22Rv1 (cell line): Measurements from ENCODE around the gene VEPH1.

Experiments used
- H3K27ac ChIP-seq: fragments of 450-650 bp; 2 replicates; pipeline ENCODE4 v1.5.1; 2017
- ZFX ChIP-seq: fragments of 450-650 bp; IDR thresholded peaks from 2 replicates; pipeline ENCODE4 v1.6.1; 2017; ENCODE audit warnings: antibody characterized with exemption, borderline replicate concordance
- TF ChIP-seq, protein P1 (sequence below): fragments of 450-650 bp; IDR thresholded peaks from 2 replicates; pipeline ENCODE4 v1.5.1; 2017; ENCODE audit warnings: mild to moderate bottlenecking

Gene VEPH1

DNA sequence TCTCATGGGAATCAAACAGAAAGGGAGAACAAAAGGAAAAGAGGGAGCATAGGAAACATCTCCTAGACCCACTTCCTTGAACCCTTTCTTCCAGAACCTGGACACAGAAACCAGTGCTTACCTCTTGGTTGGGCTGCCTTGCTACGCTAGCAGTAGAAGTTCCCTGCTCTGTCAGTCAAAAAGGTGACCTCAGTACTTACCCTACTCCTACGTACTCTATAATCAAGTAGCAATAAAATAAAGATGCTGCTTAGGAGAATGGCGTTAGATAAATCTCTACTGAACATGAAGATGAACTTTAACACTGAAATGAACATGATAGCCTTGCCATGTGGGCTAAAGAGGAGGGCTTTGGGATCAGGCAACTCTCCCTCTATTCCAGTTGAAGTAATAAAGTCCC lies 7.4 kb downstream of the VEPH1 start:
- TF ChIP-seq, protein P1, sequence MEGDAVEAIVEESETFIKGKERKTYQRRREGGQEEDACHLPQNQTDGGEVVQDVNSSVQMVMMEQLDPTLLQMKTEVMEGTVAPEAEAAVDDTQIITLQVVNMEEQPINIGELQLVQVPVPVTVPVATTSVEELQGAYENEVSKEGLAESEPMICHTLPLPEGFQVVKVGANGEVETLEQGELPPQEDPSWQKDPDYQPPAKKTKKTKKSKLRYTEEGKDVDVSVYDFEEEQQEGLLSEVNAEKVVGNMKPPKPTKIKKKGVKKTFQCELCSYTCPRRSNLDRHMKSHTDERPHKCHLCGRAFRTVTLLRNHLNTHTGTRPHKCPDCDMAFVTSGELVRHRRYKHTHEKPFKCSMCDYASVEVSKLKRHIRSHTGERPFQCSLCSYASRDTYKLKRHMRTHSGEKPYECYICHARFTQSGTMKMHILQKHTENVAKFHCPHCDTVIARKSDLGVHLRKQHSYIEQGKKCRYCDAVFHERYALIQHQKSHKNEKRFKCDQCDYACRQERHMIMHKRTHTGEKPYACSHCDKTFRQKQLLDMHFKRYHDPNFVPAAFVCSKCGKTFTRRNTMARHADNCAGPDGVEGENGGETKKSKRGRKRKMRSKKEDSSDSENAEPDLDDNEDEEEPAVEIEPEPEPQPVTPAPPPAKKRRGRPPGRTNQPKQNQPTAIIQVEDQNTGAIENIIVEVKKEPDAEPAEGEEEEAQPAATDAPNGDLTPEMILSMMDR = no peak
- no peak for TF ChIP-seq ZFX
- no peak overlapping the region for H3K27ac ChIP-seq

DNA sequence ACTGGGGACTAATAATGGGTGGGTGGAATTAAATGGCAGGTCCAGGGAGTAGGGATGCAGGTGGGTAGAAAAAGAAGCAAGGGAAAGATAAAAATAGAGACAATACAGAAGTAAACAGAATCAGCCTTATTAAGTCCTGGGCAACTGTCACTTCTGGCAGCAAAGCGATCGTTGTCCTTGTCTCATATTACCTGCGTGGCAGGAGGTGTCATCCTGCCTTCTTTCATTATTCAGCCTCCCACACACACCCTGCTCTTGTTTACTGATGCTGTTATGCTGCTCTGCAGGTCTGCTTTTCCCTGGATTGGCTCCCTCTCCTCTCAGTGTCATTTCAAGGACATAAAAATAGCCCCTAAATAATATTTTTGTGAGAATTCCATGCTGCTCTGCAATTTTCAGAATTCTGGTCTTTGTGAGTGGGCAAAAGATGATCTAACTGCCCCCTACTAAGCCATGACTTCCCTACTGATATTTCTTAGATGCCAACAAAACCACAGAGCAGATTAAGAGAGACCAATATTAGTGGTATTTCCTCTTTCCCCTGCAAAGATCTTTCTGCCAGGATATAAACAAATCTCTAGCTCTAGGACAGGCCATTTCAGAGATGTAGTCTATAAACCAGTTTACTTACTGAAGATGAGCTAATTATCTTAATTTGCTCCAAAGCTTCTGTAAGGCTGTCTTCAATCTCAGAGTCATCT lies 8.5 kb downstream of the VEPH1 start:
- TF ChIP-seq, protein P1 = no peak
- no peak for TF ChIP-seq ZFX
- H3K27ac ChIP-seq = no peak overlapping the region

DNA sequence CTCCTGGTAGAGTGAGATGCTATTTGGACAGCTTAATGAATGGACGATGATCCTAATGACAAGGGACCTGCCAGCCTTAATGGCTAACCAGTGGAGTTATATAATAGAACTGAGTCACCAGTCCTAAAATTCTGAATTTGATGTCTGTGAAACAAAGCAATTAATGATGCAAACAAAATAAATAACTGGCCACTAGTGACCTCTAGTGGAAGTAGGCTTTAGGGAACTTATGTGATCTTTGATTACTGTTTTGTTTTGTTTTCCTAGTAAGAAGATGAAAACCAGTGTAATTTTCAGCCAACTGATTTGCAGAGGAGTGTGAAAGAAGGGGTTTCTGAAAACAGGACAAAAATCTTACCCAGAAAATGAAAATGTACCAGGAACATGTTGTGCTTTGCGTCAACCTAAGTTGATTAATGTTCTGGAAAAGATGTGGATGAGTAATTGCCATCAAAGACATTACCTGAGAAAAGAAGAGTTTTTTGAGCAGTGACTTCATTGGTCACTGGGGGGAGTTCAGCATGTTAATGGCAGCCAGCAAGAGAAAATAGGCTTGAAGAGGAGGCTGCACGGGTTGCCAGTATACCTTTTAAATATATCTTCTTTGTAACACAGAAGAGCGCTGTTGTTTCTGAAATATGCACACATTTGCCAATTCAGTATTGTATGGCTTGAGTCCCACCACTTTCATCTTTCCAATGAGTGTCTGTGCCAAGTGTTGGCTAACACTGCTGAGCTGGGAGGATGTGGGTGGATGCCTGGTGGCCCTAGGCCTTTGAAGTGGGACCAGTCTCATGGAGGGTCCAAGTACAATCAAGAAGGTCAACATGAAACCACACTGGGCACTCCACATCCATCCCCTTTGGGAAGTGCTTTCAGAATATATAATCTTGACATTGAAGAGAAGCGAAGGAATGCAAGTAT lies 9.3 kb downstream of the VEPH1 start:
- H3K27ac ChIP-seq = no peak overlapping the region
- no peak for TF ChIP-seq ZFX
- TF ChIP-seq, protein P1 = peak; percentile 82

DNA sequence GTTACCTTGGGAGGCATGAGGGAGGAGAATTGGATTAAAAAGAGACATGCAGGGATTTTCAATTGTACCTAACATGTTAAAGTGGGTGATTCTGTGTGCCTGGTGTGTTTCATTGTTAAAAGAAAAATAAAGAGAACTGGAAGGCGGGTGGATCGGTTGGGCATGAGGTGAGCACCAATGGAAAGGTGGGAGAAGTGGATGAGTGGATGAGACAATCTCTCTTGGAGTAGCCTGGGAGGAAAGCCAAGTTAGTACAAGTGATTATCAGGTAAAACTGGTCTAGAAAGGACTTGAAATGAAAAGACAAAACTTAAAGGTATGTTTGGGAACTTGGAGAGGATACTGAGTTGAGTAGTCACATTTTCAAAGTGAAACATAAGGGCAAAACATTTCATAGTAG lies 12.1 kb downstream of the VEPH1 start:
- TF ChIP-seq, protein P1 = no peak
- no peak for TF ChIP-seq ZFX
- H3K27ac ChIP-seq = no peak overlapping the region

DNA sequence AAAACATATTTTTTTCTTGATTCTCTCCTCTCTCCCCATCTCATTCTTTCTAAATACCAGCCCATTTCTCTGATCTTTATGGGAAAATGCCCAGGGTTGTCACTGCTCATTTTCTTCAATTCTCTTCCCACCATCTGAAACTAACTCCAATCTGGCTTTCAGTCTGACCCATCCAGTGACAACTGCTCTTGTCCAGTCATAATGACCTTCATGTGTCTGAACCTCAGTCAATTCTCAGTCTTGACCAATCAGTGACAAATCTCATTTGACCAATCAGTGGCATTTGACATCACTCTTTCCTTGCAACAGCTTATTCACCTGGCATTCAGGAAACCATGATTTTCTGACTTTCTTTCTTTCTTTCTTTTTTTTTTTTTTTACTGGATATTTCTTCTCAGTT lies 15.1 kb downstream of the VEPH1 start:
- no peak for TF ChIP-seq ZFX
- TF ChIP-seq, protein P1 = no peak

DNA sequence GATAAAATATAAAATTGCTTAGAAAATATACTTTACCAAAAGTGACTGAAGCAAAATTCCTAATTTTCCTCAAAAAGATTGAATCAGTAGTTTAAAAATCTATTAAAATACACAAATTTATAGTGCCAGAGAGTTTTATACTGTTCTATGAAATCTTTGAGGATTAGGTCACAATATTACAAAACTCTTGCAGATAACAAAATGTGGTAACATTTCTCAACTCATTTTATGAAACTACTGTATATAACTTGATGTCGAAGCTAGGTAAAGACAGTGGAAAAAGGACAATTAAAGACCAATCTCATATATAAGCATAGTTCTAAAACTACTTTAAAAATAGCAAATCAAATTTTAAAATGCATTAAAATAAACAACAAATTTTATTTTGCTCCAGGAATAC lies 15.9 kb downstream of the VEPH1 start:
- H3K27ac ChIP-seq = no peak overlapping the region
- TF ChIP-seq, protein P1 = no peak
- no peak for TF ChIP-seq ZFX

More for the DNA sequence above, 15.1 kb downstream of the VEPH1 start:
- H3K27ac ChIP-seq = no peak overlapping the region
